Activated T-helper 17 cell treated with anti-CD3 and anti-CD28 coated beads, Interleukin-2, amount 50 U/mL, for 72 hours (primary cell): Measurements from ENCODE around the gene GMCL1. TPM values are rescaled to one million over a fixed set of nuclear protein-coding genes. Genes with fewer than 3 reads are reported as not detected.

Experiments used
- ATAC-seq: fragments of 150-1000 bp; cut with Tn5 transposase; replicated peaks from 2 replicates; pipeline ENCODE4 v1.10.0; 2021; ENCODE audit warnings: mild to moderate bottlenecking, moderate library complexity
- H3K27ac Mint-ChIP-seq: one replicate; pipeline ENCODE4 v1.8.0; 2022; ENCODE audit warnings: mixed read lengths
- H3K27me3 Mint-ChIP-seq: one replicate; pipeline ENCODE4 v1.8.0; 2022; ENCODE audit warnings: mixed read lengths
- H3K36me3 Mint-ChIP-seq: one replicate; pipeline ENCODE4 v1.8.0; 2022; ENCODE audit warnings: low read depth, mild to moderate bottlenecking, mixed read lengths
- H3K4me1 Mint-ChIP-seq: one replicate; pipeline ENCODE4 v1.8.0; 2022; ENCODE audit warnings: mixed read lengths
- H3K4me3 Mint-ChIP-seq: one replicate; pipeline ENCODE4 v1.8.0; 2022; ENCODE audit warnings: mild to moderate bottlenecking, mixed read lengths
- H3K9me3 Mint-ChIP-seq: one replicate; pipeline ENCODE4 v1.8.0; 2022; ENCODE audit warnings: mixed read lengths
- total RNA-seq, 2 donors: library from RNA; stranded (reverse); gene quantifications; one replicate each; pipeline ENCODE4 v1.2.3, GENCODE V29; 2022

GMCL1 gene
- 10 to 100 TPM; 20.8 to 24.1 TPM for total RNA-seq

- H3K27me3 Mint-ChIP-seq, result no peaks in the 10 kb centered on the region
- H3K4me1 Mint-ChIP-seq, result peaks cover 30% of the 10 kb centered on the region
- no peaks in the 10 kb centered on the region for H3K9me3 Mint-ChIP-seq
- peak within 1 kb of the TSS; percentile 90 for H3K27ac Mint-ChIP-seq
- H3K4me3 Mint-ChIP-seq, result peak within 1 kb of the TSS; percentile 90
- ATAC-seq, result peak; percentile 94
- H3K36me3 Mint-ChIP-seq, result peaks cover 42% of the 10 kb centered on the region
Observed at GRCh38 chr2:69829256-69830044, at the start of gene GMCL1. TSS of gene GMCL1 (plus strand) at chr2:69829660. CDS start at chr2:69829893, 233 bp downstream.

GRCh38 chr2:69780921-69781320 is 48.5 kb upstream of the GMCL1 start:
- Mint-ChIP-seq H3K9me3 (no peaks in the 10 kb centered on the region), H3K36me3 (no peaks in the 10 kb centered on the region), H3K27ac (no peak overlapping the region), H3K4me1 (peaks cover 9% of the 10 kb centered on the region), H3K4me3 (no peak overlapping the region), H3K27me3 (no peaks in the 10 kb centered on the region)
- ATAC-seq, result no peak

- Mint-ChIP-seq H3K27ac (no peak overlapping the region), H3K4me1 (peaks cover 9% of the 10 kb centered on the region), H3K4me3 (no peak overlapping the region), H3K27me3 (no peaks in the 10 kb centered on the region), H3K36me3 (no peaks in the 10 kb centered on the region), H3K9me3 (no peaks in the 10 kb centered on the region)
- ATAC-seq, result no peak
Observed at GRCh38 chr2:69781321-69782248, 47.9 kb upstream of the GMCL1 start.

- Mint-ChIP-seq H3K4me1 (peaks cover 7% of the 10 kb centered on the region), H3K27me3 (no peaks in the 10 kb centered on the region), H3K9me3 (no peaks in the 10 kb centered on the region), H3K4me3 (no peak overlapping the region), H3K36me3 (peaks cover 9% of the 10 kb centered on the region), H3K27ac (no peak overlapping the region)
- no peak for ATAC-seq
Observed at GRCh38 chr2:69784228-69784627, 45.2 kb upstream of the GMCL1 start.

GRCh38 chr2:69785358-69785757 is 44.1 kb upstream of the GMCL1 start:
- Mint-ChIP-seq H3K4me1 (no peaks in the 10 kb centered on the region), H3K4me3 (no peak overlapping the region), H3K36me3 (peaks cover 9% of the 10 kb centered on the region), H3K27me3 (no peaks in the 10 kb centered on the region), H3K9me3 (no peaks in the 10 kb centered on the region), H3K27ac (no peak overlapping the region)
- no peak for ATAC-seq

GRCh38 chr2:69786052-69786560 is 43.4 kb upstream of the GMCL1 start:
- Mint-ChIP-seq H3K4me1 (no peaks in the 10 kb centered on the region), H3K27ac (no peak overlapping the region), H3K9me3 (no peaks in the 10 kb centered on the region), H3K36me3 (peaks cover 9% of the 10 kb centered on the region), H3K27me3 (no peaks in the 10 kb centered on the region), H3K4me3 (no peak overlapping the region)
- no peak for ATAC-seq

GRCh38 chr2:69789175-69789721 is 40.2 kb upstream of the GMCL1 start:
- Mint-ChIP-seq H3K27ac (no peak overlapping the region), H3K4me1 (no peaks in the 10 kb centered on the region), H3K9me3 (no peaks in the 10 kb centered on the region), H3K36me3 (peaks cover 9% of the 10 kb centered on the region), H3K27me3 (no peaks in the 10 kb centered on the region), H3K4me3 (no peak overlapping the region)
- ATAC-seq, result no peak

- H3K4me3 Mint-ChIP-seq, result no peak overlapping the region
- H3K27me3 Mint-ChIP-seq, result no peaks in the 10 kb centered on the region
- H3K27ac Mint-ChIP-seq, result peak overlapping the region; percentile 13
- ATAC-seq, result no peak
- H3K9me3 Mint-ChIP-seq, result no peaks in the 10 kb centered on the region
- no peaks in the 10 kb centered on the region for H3K4me1 Mint-ChIP-seq
- H3K36me3 Mint-ChIP-seq, result peaks cover 9% of the 10 kb centered on the region
Observed at GRCh38 chr2:69789772-69790600, 39.5 kb upstream of the GMCL1 start.

- Mint-ChIP-seq H3K4me1 (no peaks in the 10 kb centered on the region), H3K27me3 (no peaks in the 10 kb centered on the region), H3K9me3 (no peaks in the 10 kb centered on the region), H3K4me3 (no peak overlapping the region), H3K27ac (no peak overlapping the region), H3K36me3 (peaks cover 9% of the 10 kb centered on the region)
- no peak for ATAC-seq
Observed at GRCh38 chr2:69790601-69790959, 38.9 kb upstream of the GMCL1 start.

GRCh38 chr2:69791045-69791444 is 38.4 kb upstream of the GMCL1 start:
- Mint-ChIP-seq H3K4me1 (no peaks in the 10 kb centered on the region), H3K4me3 (no peak overlapping the region), H3K27me3 (no peaks in the 10 kb centered on the region), H3K27ac (no peak overlapping the region), H3K9me3 (no peaks in the 10 kb centered on the region), H3K36me3 (peaks cover 9% of the 10 kb centered on the region)
- no peak for ATAC-seq

- no peak for ATAC-seq
- no peak overlapping the region for H3K27ac Mint-ChIP-seq
- H3K4me1 Mint-ChIP-seq, result no peaks in the 10 kb centered on the region
- no peaks in the 10 kb centered on the region for H3K9me3 Mint-ChIP-seq
- no peaks in the 10 kb centered on the region for H3K36me3 Mint-ChIP-seq
- no peak overlapping the region for H3K4me3 Mint-ChIP-seq
- no peaks in the 10 kb centered on the region for H3K27me3 Mint-ChIP-seq
Observed at GRCh38 chr2:69796174-69796573, 33.3 kb upstream of the GMCL1 start.

- ATAC-seq, result no peak
- Mint-ChIP-seq H3K27ac (peak overlapping the region; percentile 1), H3K36me3 (no peaks in the 10 kb centered on the region), H3K4me1 (no peaks in the 10 kb centered on the region), H3K27me3 (no peaks in the 10 kb centered on the region), H3K9me3 (no peaks in the 10 kb centered on the region), H3K4me3 (no peak overlapping the region)
Observed at GRCh38 chr2:69797235-69797634, 32.2 kb upstream of the GMCL1 start.

- H3K9me3 Mint-ChIP-seq, result no peaks in the 10 kb centered on the region
- H3K4me3 Mint-ChIP-seq, result no peak overlapping the region
- no peaks in the 10 kb centered on the region for H3K27me3 Mint-ChIP-seq
- H3K4me1 Mint-ChIP-seq, result no peaks in the 10 kb centered on the region
- no peaks in the 10 kb centered on the region for H3K36me3 Mint-ChIP-seq
- peak overlapping the region; percentile 1 for H3K27ac Mint-ChIP-seq
- ATAC-seq, result no peak
Observed at GRCh38 chr2:69797836-69798289, 31.6 kb upstream of the GMCL1 start.
